Measurements from ENCODE around the gene OLA1.

Gene OLA1

GRCh38 chr2:174183076-174183475, 65.3 kb downstream of the OLA1 start:
- Histone ChIP-seq H3K27ac (ENCODE audit: insufficient read depth in 1 of 2, low read depth in 1 of 2, low read length in 2 of 2, poor library complexity in 1 of 2, severe bottlenecking in 2 of 2) (no peak overlapping the region), H3K9me3 (ENCODE audit: control extremely low read depth in 1 of 5, control insufficient read depth in 4 of 5, insufficient read depth in 2 of 5, low read depth in 1 of 5, low read length in 4 of 5) (no peaks in the 10 kb centered on the region), H3K36me3 (ENCODE audit: control insufficient read depth in 4 of 4, insufficient read depth in 4 of 4, low read length in 3 of 4) (peaks cover 2 to 20% (median 5%) of the 10 kb centered on the region in 4 experiments), H3K27me3 (replicated peaks in 2 of 5; ENCODE audit: control insufficient read depth in 4 of 5, insufficient read depth in 5 of 5, low read length in 4 of 5) (no peaks in the 10 kb centered on the region), H3K4me1 (ENCODE audit: control extremely low read depth in 1 of 4, control insufficient read depth in 4 of 4, insufficient read depth in 4 of 4, low read length in 3 of 4) (no peaks in the 10 kb centered on the region), H3K4me3 (ENCODE audit: control insufficient read depth in 1 of 7, extremely low read depth in 1 of 7, insufficient read depth in 4 of 7, low read depth in 2 of 7, low read length in 6 of 7) (no peak overlapping the region)
- CTCF ChIA-PET: no interaction called here
- no peak for DNase-seq
- POLR2A ChIA-PET: no interaction called here
- 92% methylated on average over 1 of the region's 1 CpG for WGBS (ENCODE audit: insufficient coverage)

DNA sequence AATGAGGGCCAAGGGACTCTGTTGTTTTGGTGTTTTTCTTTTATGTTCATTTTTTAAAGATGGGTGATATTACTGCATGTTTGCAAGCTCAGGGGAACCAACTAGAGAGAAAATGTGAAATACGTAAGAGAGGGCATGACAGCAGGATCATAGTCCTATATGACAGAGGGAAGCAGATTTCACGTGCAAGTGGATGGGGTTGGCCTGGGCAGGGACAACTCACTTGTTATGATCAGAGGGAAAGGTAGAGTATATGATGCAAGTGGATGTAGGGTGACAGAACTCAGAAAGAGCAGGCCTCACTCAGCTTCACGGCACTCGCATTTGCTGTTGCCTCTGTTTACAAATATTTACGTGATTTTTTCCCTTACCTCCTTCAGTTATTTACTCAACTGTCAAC, 67.0 kb downstream of the OLA1 start:
- ChIA-PET CTCF (no interaction called here), POLR2A (no interaction called here)
- no peaks in the 10 kb centered on the region for H3K4me1 ChIP-seq (ENCODE audit: control extremely low read depth in 1 of 4, control insufficient read depth in 4 of 4, insufficient read depth in 4 of 4, low read length in 3 of 4)
- no peaks in the 10 kb centered on the region for H3K27me3 ChIP-seq (replicated peaks in 2 of 5; ENCODE audit: control insufficient read depth in 4 of 5, insufficient read depth in 5 of 5, low read length in 4 of 5)
- DNase-seq: no peak
- 98% methylated on average over 5 of the region's 5 CpGs for WGBS (ENCODE audit: insufficient coverage)
- H3K4me3 ChIP-seq (ENCODE audit: control insufficient read depth in 1 of 7, extremely low read depth in 1 of 7, insufficient read depth in 4 of 7, low read depth in 2 of 7, low read length in 6 of 7): no peak overlapping the region
- H3K9me3 ChIP-seq (ENCODE audit: control extremely low read depth in 1 of 5, control insufficient read depth in 4 of 5, insufficient read depth in 2 of 5, low read depth in 1 of 5, low read length in 4 of 5): peaks cover 0 to 4% (median 0%) of the 10 kb centered on the region in 5 experiments
- H3K27ac ChIP-seq (ENCODE audit: insufficient read depth in 1 of 2, low read depth in 1 of 2, low read length in 2 of 2, poor library complexity in 1 of 2, severe bottlenecking in 2 of 2): no peak overlapping the region
- peaks cover 0 to 20% (median 1%) of the 10 kb centered on the region in 4 experiments for H3K36me3 ChIP-seq (ENCODE audit: control insufficient read depth in 4 of 4, insufficient read depth in 4 of 4, low read length in 3 of 4)

DNA sequence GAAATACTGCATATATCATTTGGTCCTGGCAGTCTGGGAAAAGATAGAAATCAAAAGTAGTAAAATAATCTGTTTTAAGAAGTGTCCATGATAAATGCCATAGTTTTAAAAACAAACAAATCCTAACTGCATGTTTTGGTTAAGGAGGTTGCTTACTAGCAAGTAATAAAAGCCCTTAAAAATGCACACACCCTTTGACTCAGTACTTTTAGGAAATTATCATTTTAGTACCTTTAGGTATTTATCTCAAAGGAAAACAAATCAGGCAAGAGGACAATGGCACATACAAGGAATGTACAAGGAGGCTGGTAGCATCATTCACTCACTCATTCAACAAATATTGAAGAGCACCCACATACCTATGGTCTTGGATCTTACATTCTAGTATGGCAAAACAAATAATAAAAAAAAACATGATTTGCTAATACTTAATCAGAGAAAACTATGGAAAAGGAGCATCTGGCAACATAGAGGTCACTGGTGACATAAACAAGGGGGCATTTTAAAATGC, 67.6 kb downstream of the OLA1 start:
- CTCF ChIA-PET: no interaction called here
- Histone ChIP-seq H3K9me3 (ENCODE audit: control extremely low read depth in 1 of 5, control insufficient read depth in 4 of 5, insufficient read depth in 2 of 5, low read depth in 1 of 5, low read length in 4 of 5) (peaks cover 0 to 4% (median 2%) of the 10 kb centered on the region in 5 experiments), H3K27me3 (replicated peaks in 2 of 5; ENCODE audit: control insufficient read depth in 4 of 5, insufficient read depth in 5 of 5, low read length in 4 of 5) (no peaks in the 10 kb centered on the region), H3K27ac (ENCODE audit: insufficient read depth in 1 of 2, low read depth in 1 of 2, low read length in 2 of 2, poor library complexity in 1 of 2, severe bottlenecking in 2 of 2) (no peak overlapping the region), H3K4me3 (ENCODE audit: control insufficient read depth in 1 of 7, extremely low read depth in 1 of 7, insufficient read depth in 4 of 7, low read depth in 2 of 7, low read length in 6 of 7) (no peak overlapping the region), H3K4me1 (ENCODE audit: control extremely low read depth in 1 of 4, control insufficient read depth in 4 of 4, insufficient read depth in 4 of 4, low read length in 3 of 4) (no peaks in the 10 kb centered on the region), H3K36me3 (ENCODE audit: control insufficient read depth in 4 of 4, insufficient read depth in 4 of 4, low read length in 3 of 4) (peaks cover 0 to 20% (median 2%) of the 10 kb centered on the region in 4 experiments)
- DNase-seq: no peak
- POLR2A ChIA-PET: no interaction called here

GRCh38 chr2:174180165-174180724, 68.1 kb downstream of the OLA1 start:
- WGBS (ENCODE audit: insufficient coverage): no CpG with 5 or more reads among the region's 1 CpG
- Histone ChIP-seq H3K4me1 (ENCODE audit: control extremely low read depth in 1 of 4, control insufficient read depth in 4 of 4, insufficient read depth in 4 of 4, low read length in 3 of 4) (no peaks in the 10 kb centered on the region), H3K36me3 (ENCODE audit: control insufficient read depth in 4 of 4, insufficient read depth in 4 of 4, low read length in 3 of 4) (peaks cover 0 to 20% (median 3%) of the 10 kb centered on the region in 4 experiments), H3K27me3 (replicated peaks in 2 of 5; ENCODE audit: control insufficient read depth in 4 of 5, insufficient read depth in 5 of 5, low read length in 4 of 5) (no peaks in the 10 kb centered on the region), H3K27ac (ENCODE audit: insufficient read depth in 1 of 2, low read depth in 1 of 2, low read length in 2 of 2, poor library complexity in 1 of 2, severe bottlenecking in 2 of 2) (no peak overlapping the region), H3K9me3 (ENCODE audit: control extremely low read depth in 1 of 5, control insufficient read depth in 4 of 5, insufficient read depth in 2 of 5, low read depth in 1 of 5, low read length in 4 of 5) (peaks cover 0 to 8% (median 2%) of the 10 kb centered on the region in 5 experiments), H3K4me3 (ENCODE audit: control insufficient read depth in 1 of 7, extremely low read depth in 1 of 7, insufficient read depth in 4 of 7, low read depth in 2 of 7, low read length in 6 of 7) (no peak overlapping the region)
- CTCF ChIA-PET: no interaction called here
- peak in 1 of 3 donors; percentile 22 for DNase-seq
- POLR2A ChIA-PET: no interaction called here

- no peak overlapping the region for H3K27ac ChIP-seq (ENCODE audit: insufficient read depth in 1 of 2, low read depth in 1 of 2, low read length in 2 of 2, poor library complexity in 1 of 2, severe bottlenecking in 2 of 2)
- POLR2A ChIA-PET: no interaction called here
- H3K9me3 ChIP-seq (ENCODE audit: control extremely low read depth in 1 of 5, control insufficient read depth in 4 of 5, insufficient read depth in 2 of 5, low read depth in 1 of 5, low read length in 4 of 5): peaks cover 3 to 31% (median 5%) of the 10 kb centered on the region in 5 experiments
- 74% methylated on average over 2 of the region's 2 CpGs for WGBS (ENCODE audit: insufficient coverage)
- no peak overlapping the region for H3K4me3 ChIP-seq (ENCODE audit: control insufficient read depth in 1 of 7, extremely low read depth in 1 of 7, insufficient read depth in 4 of 7, low read depth in 2 of 7, low read length in 6 of 7)
- no peak for DNase-seq
- no peaks in the 10 kb centered on the region for H3K4me1 ChIP-seq (ENCODE audit: control extremely low read depth in 1 of 4, control insufficient read depth in 4 of 4, insufficient read depth in 4 of 4, low read length in 3 of 4)
- peaks cover 0 to 18% (median 6%) of the 10 kb centered on the region in 4 experiments for H3K36me3 ChIP-seq (ENCODE audit: control insufficient read depth in 4 of 4, insufficient read depth in 4 of 4, low read length in 3 of 4)
- no peaks in the 10 kb centered on the region for H3K27me3 ChIP-seq (replicated peaks in 2 of 5; ENCODE audit: control insufficient read depth in 4 of 5, insufficient read depth in 5 of 5, low read length in 4 of 5)
- CTCF ChIA-PET: no interaction called here
Measured at GRCh38 chr2:174177316-174177890, 70.9 kb downstream of the OLA1 start.

DNA sequence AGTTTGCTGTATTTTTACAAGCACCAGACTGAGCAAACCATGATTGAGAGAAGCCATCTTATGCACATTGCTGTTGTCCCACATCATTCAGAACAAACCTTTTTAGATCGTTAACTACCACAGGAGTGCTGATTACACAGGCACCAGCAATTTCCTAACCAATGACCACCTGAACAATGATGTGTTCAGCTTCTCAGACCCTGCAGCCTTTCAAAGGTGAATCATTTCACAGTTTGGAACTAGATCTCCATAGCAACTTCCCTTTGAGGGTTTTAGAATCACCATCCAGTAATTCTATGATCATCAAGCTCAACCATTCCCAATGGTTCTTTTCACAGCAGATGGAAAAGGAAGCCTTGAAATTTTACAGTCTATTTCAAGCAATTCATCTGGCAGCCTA, 71.4 kb downstream of the OLA1 start:
- ChIA-PET CTCF (no interaction called here), POLR2A (no interaction called here)
- no peak overlapping the region for H3K27ac ChIP-seq (ENCODE audit: insufficient read depth in 1 of 2, low read depth in 1 of 2, low read length in 2 of 2, poor library complexity in 1 of 2, severe bottlenecking in 2 of 2)
- H3K27me3 ChIP-seq (replicated peaks in 2 of 5; ENCODE audit: control insufficient read depth in 4 of 5, insufficient read depth in 5 of 5, low read length in 4 of 5): no peaks in the 10 kb centered on the region
- peaks cover 0 to 23% (median 11%) of the 10 kb centered on the region in 4 experiments for H3K36me3 ChIP-seq (ENCODE audit: control insufficient read depth in 4 of 4, insufficient read depth in 4 of 4, low read length in 3 of 4)
- 100% methylated on average over 1 of the region's 1 CpG for WGBS (ENCODE audit: insufficient coverage)
- H3K4me1 ChIP-seq (ENCODE audit: control extremely low read depth in 1 of 4, control insufficient read depth in 4 of 4, insufficient read depth in 4 of 4, low read length in 3 of 4): no peaks in the 10 kb centered on the region
- no peak for DNase-seq
- H3K9me3 ChIP-seq (ENCODE audit: control extremely low read depth in 1 of 5, control insufficient read depth in 4 of 5, insufficient read depth in 2 of 5, low read depth in 1 of 5, low read length in 4 of 5): peaks cover 3 to 36% (median 10%) of the 10 kb centered on the region in 5 experiments
- no peak overlapping the region for H3K4me3 ChIP-seq (ENCODE audit: control insufficient read depth in 1 of 7, extremely low read depth in 1 of 7, insufficient read depth in 4 of 7, low read depth in 2 of 7, low read length in 6 of 7)

DNA sequence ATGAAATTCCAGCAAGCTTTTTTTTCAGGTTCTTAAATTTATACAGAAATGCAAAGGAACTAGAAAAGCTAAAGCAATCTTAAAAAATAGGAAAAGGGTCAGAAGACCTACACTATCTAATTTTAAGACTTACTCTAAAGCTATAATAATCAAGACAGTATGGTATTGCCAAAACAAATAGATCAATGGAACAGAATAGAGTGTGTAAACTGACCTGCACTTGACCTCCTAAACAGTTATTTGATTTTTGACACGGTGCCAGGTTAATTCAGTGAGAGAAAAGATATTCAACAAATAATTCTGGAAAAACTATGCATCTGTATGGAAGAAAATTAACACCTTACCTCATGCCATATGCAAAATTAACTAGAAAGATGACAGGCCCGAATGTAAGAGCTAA, 73.6 kb downstream of the OLA1 start:
- H3K36me3 ChIP-seq (ENCODE audit: control insufficient read depth in 4 of 4, insufficient read depth in 4 of 4, low read length in 3 of 4): peaks cover 0 to 22% (median 12%) of the 10 kb centered on the region in 4 experiments
- H3K27me3 ChIP-seq (replicated peaks in 2 of 5; ENCODE audit: control insufficient read depth in 4 of 5, insufficient read depth in 5 of 5, low read length in 4 of 5): no peaks in the 10 kb centered on the region
- POLR2A ChIA-PET: no interaction called here
- H3K9me3 ChIP-seq (ENCODE audit: control extremely low read depth in 1 of 5, control insufficient read depth in 4 of 5, insufficient read depth in 2 of 5, low read depth in 1 of 5, low read length in 4 of 5): peaks cover 5 to 50% (median 11%) of the 10 kb centered on the region in 5 experiments
- H3K4me3 ChIP-seq (ENCODE audit: control insufficient read depth in 1 of 7, extremely low read depth in 1 of 7, insufficient read depth in 4 of 7, low read depth in 2 of 7, low read length in 6 of 7): no peak overlapping the region
- H3K27ac ChIP-seq (ENCODE audit: insufficient read depth in 1 of 2, low read depth in 1 of 2, low read length in 2 of 2, poor library complexity in 1 of 2, severe bottlenecking in 2 of 2): no peak overlapping the region
- CTCF ChIA-PET: no interaction called here
- no CpG with 5 or more reads among the region's 2 CpGs for WGBS (ENCODE audit: insufficient coverage)
- no peaks in the 10 kb centered on the region for H3K4me1 ChIP-seq (ENCODE audit: control extremely low read depth in 1 of 4, control insufficient read depth in 4 of 4, insufficient read depth in 4 of 4, low read length in 3 of 4)
- DNase-seq: no peak

Data from common myeloid progenitor, CD34-positive (primary cell).